ENCODE results near the gene MRPL14. TPM values are rescaled to one million over a fixed set of nuclear protein-coding genes. Genes with fewer than 3 reads are reported as not detected.
A peak's percentile ranks its signal among the peaks of the same experiment; 100 is the strongest.

The MRPL14 gene
- total and polyA plus RNA-seq, 9 of the 15 experiments (the other 6 are each of a cell fraction or from before 2014, with no cell fraction given) = 126 to 424 (median 165) TPM

- no peak for TF ChIP-seq PREB (CRISPR knock-in tag; IDR thresholded peaks at IDR 0.05)
- TF ChIP-seq FOXA3 (CRISPR knock-in tag; conservative IDR thresholded peaks at IDR 0.05 in 1 of 2, IDR thresholded peaks at IDR 0.05 in 1 of 2) = peak in 1 of 2 experiments; percentile 31; a peak in 2 of 4 replicates
- TF ChIP-seq, protein P1, sequence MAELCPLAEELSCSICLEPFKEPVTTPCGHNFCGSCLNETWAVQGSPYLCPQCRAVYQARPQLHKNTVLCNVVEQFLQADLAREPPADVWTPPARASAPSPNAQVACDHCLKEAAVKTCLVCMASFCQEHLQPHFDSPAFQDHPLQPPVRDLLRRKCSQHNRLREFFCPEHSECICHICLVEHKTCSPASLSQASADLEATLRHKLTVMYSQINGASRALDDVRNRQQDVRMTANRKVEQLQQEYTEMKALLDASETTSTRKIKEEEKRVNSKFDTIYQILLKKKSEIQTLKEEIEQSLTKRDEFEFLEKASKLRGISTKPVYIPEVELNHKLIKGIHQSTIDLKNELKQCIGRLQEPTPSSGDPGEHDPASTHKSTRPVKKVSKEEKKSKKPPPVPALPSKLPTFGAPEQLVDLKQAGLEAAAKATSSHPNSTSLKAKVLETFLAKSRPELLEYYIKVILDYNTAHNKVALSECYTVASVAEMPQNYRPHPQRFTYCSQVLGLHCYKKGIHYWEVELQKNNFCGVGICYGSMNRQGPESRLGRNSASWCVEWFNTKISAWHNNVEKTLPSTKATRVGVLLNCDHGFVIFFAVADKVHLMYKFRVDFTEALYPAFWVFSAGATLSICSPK (IDR thresholded peaks at IDR 0.05; ENCODE audit: borderline replicate concordance) = no peak
- no peak for TF ChIP-seq ZNF561 (CRISPR knock-in tag; conservative IDR thresholded peaks at IDR 0.05)
- TF ChIP-seq NR2C1 (IDR thresholded peaks at IDR 0.05) = no peak; the same call in 1 of the 2 replicates
- TF ChIP-seq NR2C1 (tag; IDR thresholded peaks at IDR 0.05) = no peak; the same call in 1 of the 2 replicates
- no peak for TF ChIP-seq PHB (CRISPR knock-in tag; IDR thresholded peaks at IDR 0.05)
- 0 out of 2 replicates have a peak, but pooled peaks have one; percentile 14 for TF ChIP-seq THAP12 (CRISPR knock-in tag; IDR thresholded peaks at IDR 0.05)
- TF ChIP-seq, protein P2, sequence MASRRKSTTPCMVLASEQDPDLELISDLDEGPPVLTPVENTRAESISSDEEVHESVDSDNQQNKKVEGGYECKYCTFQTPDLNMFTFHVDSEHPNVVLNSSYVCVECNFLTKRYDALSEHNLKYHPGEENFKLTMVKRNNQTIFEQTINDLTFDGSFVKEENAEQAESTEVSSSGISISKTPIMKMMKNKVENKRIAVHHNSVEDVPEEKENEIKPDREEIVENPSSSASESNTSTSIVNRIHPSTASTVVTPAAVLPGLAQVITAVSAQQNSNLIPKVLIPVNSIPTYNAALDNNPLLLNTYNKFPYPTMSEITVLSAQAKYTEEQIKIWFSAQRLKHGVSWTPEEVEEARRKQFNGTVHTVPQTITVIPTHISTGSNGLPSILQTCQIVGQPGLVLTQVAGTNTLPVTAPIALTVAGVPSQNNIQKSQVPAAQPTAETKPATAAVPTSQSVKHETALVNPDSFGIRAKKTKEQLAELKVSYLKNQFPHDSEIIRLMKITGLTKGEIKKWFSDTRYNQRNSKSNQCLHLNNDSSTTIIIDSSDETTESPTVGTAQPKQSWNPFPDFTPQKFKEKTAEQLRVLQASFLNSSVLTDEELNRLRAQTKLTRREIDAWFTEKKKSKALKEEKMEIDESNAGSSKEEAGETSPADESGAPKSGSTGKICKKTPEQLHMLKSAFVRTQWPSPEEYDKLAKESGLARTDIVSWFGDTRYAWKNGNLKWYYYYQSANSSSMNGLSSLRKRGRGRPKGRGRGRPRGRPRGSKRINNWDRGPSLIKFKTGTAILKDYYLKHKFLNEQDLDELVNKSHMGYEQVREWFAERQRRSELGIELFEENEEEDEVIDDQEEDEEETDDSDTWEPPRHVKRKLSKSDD (conservative IDR thresholded peaks at IDR 0.05; ENCODE audit: low read length) = no peak
- TF ChIP-seq, protein P3, sequence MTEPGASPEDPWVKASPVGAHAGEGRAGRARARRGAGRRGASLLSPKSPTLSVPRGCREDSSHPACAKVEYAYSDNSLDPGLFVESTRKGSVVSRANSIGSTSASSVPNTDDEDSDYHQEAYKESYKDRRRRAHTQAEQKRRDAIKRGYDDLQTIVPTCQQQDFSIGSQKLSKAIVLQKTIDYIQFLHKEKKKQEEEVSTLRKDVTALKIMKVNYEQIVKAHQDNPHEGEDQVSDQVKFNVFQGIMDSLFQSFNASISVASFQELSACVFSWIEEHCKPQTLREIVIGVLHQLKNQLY (CRISPR knock-in tag; conservative IDR thresholded peaks at IDR 0.05) = no peak
- TF ChIP-seq ZNF197 (CRISPR knock-in tag; IDR thresholded peaks at IDR 0.05; ENCODE audit: low read depth) = 0 out of 2 replicates have a peak, but pooled peaks have one; percentile 35
- TF ChIP-seq ZNF589 (CRISPR knock-in tag; IDR thresholded peaks at IDR 0.05; ENCODE audit: low read depth) = 0 out of 2 replicates have a peak, but pooled peaks have one; percentile 13
- TF ChIP-seq COPS2 (conservative IDR thresholded peaks at IDR 0.05) = no peak
These were observed 6.0 kb upstream of the MRPL14 start (continued) for GRCh38 chr6:44133003-44133931.

Measured in K562 (cell line).